ENCODE measurements around the gene ANGPTL5. TPM values are rescaled to one million over a fixed set of nuclear protein-coding genes. Genes with fewer than 3 reads are reported as not detected.
"Not testable (repeated sequence)": the region's sequence is repeated elsewhere in the genome, so short reads cannot be mapped to it uniquely, and the experiment has no call there.

ANGPTL5 gene
- polyA plus RNA-seq, 3 donors, result 0.19 TPM; not detected in 2

- DNase-seq, result no peak
These were observed 26.6 kb downstream of the ANGPTL5 start for GRCh38 chr11:101889767-101890166.

GRCh38 chr11:101885631-101886030, 30.7 kb downstream of the ANGPTL5 start:
- DNase-seq, result no peak

GRCh38 chr11:101881586-101881985, 34.7 kb downstream of the ANGPTL5 start:
- DNase-seq, result no peak

- peak; percentile 12 for DNase-seq
These were observed 36.1 kb downstream of the ANGPTL5 start for GRCh38 chr11:101880222-101880621.

GRCh38 chr11:101872171-101872882, 44.0 kb downstream of the ANGPTL5 start:
- no peak for DNase-seq

GRCh38 chr11:101870510-101870909, 45.8 kb downstream of the ANGPTL5 start:
- no peak for DNase-seq

- no peak for DNase-seq
These were observed 48.4 kb downstream of the ANGPTL5 start for GRCh38 chr11:101867951-101868350.

- peak; percentile 16 for DNase-seq
These were observed 49.5 kb downstream of the ANGPTL5 start for GRCh38 chr11:101866619-101867491.

GRCh38 chr11:101864098-101864497, 52.2 kb downstream of the ANGPTL5 start:
- no peak for DNase-seq

GRCh38 chr11:101863361-101863760, 53.0 kb downstream of the ANGPTL5 start:
- no peak for DNase-seq

- DNase-seq, result peak; percentile 11
These were observed 53.7 kb downstream of the ANGPTL5 start for GRCh38 chr11:101862391-101863233.

GRCh38 chr11:101860696-101861427, 55.5 kb downstream of the ANGPTL5 start:
- peak; percentile 22 for DNase-seq

- not testable (repeated sequence) for DNase-seq
These were observed 64.1 kb downstream of the ANGPTL5 start for GRCh38 chr11:101852260-101852659.

GRCh38 chr11:101848262-101848661, 68.1 kb downstream of the ANGPTL5 start:
- DNase-seq, result no peak

- DNase-seq, result no peak
These were observed 71.7 kb downstream of the ANGPTL5 start for GRCh38 chr11:101844608-101845007.

GRCh38 chr11:101840704-101841103, 75.6 kb downstream of the ANGPTL5 start:
- DNase-seq, result no peak

Other genes starting within 250 kb of the ANGPTL5 start
- 1 to 10 TPM; 2.9 to 7.3 (median 5.8) TPM for gene CEP126, start 1.5 kb downstream of the ANGPTL5 start, polyA plus RNA-seq (ENCODE audit: insufficient read length in 3 of 3)
- gene CFAP300, start 130.9 kb upstream of the ANGPTL5 start, polyA plus RNA-seq (ENCODE audit: insufficient read length in 3 of 3), result 1 to 10 TPM; 4.3 to 6.8 (median 5.6) TPM
- 100 to 1,000 TPM; 171 to 191 (median 190) TPM for gene YAP1, start 193.9 kb upstream of the ANGPTL5 start, polyA plus RNA-seq (ENCODE audit: insufficient read length in 3 of 3)

Data from renal pelvis (tissue), 4 donors.